OCI-LY7 (cell line): Measurements from ENCODE around the gene SUSD3.

Experiments used
- EZH2phosphoT487 ChIP-seq: fragments of 200-600 bp; sonication (generic); IDR thresholded peaks from 2 replicates; pipeline ENCODE4 v1.6.1; 2018; ENCODE audit warnings: low read depth, borderline replicate concordance, mild to moderate bottlenecking, mixed run types, antibody characterized with exemption, low read length, moderate library complexity, mixed read lengths
- TF ChIP-seq, protein P1 (sequence below): fragments of 200-600 bp; sonication (generic); conservative IDR thresholded peaks from 2 replicates; pipeline ENCODE4 v1.5.1; 2014; ENCODE audit warnings: mild to moderate bottlenecking, antibody characterized with exemption, low read length, moderate library complexity, mixed read lengths

GRCh38 chr9:93087971-93088655, 29.6 kb downstream of the SUSD3 start:
- TF ChIP-seq, protein P1, sequence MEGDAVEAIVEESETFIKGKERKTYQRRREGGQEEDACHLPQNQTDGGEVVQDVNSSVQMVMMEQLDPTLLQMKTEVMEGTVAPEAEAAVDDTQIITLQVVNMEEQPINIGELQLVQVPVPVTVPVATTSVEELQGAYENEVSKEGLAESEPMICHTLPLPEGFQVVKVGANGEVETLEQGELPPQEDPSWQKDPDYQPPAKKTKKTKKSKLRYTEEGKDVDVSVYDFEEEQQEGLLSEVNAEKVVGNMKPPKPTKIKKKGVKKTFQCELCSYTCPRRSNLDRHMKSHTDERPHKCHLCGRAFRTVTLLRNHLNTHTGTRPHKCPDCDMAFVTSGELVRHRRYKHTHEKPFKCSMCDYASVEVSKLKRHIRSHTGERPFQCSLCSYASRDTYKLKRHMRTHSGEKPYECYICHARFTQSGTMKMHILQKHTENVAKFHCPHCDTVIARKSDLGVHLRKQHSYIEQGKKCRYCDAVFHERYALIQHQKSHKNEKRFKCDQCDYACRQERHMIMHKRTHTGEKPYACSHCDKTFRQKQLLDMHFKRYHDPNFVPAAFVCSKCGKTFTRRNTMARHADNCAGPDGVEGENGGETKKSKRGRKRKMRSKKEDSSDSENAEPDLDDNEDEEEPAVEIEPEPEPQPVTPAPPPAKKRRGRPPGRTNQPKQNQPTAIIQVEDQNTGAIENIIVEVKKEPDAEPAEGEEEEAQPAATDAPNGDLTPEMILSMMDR: no peak
- no peak for TF ChIP-seq EZH2phosphoT487
